ENCODE measurements around the gene ITGA1. TPM values are rescaled to one million over a fixed set of nuclear protein-coding genes. Genes with fewer than 3 reads are reported as not detected.

ITGA1 gene
- total RNA-seq, 1 experiment from 2014 or later, result 4.0 TPM

GRCh38 chr5:52809884-52810283 is 22.2 kb downstream of the ITGA1 start:
- Histone ChIP-seq H3K27ac (peak overlapping the region; percentile 72), H3K36me3 (ENCODE audit: low read depth) (peaks cover 11% of the 10 kb centered on the region), H3K79me2 (ENCODE audit: low read depth) (peaks cover 23% of the 10 kb centered on the region), H3F3A (ENCODE audit: insufficient read depth, low read depth) (peaks cover 30% of the 10 kb centered on the region; the same call in 1 of the 2 replicates), H2AFZ (peak overlapping the region; percentile 36; the same call in 1 of the 2 replicates), H3K4me2 (peak overlapping the region; percentile 55), H3K9me2 (ENCODE audit: insufficient read depth) (no peaks in the 10 kb centered on the region), H3K4me3 (0 out of 2 replicates have a peak overlapping the region, but pooled peaks have one; percentile 11), H3K4me1 (replicated peaks; ENCODE audit: insufficient read depth) (peaks cover 53% of the 10 kb centered on the region), H4K20me1 (ENCODE audit: insufficient read depth) (no peaks in the 10 kb centered on the region), H3K27me3 (ENCODE audit: insufficient read depth, low read depth) (no peaks in the 10 kb centered on the region), H3K9me3 (ENCODE audit: insufficient read depth, low read depth) (no peaks in the 10 kb centered on the region)
- intact Hi-C loops (cut with micrococcal nuclease; ENCODE audit: unreplicated experiment), result no loop called here
- CTCF ChIA-PET, result no interaction called here
- BruUV-seq (replicated peaks), result no TSS peak
- POLR2A ChIA-PET (ENCODE audit: unreplicated experiment), result interaction anchor here (0.6 kb wide), 1 partner anchor 221 kb away, joined by 4 read pairs; no protein-coding TSS in a partner anchor
- TF ChIP-seq, protein P1, sequence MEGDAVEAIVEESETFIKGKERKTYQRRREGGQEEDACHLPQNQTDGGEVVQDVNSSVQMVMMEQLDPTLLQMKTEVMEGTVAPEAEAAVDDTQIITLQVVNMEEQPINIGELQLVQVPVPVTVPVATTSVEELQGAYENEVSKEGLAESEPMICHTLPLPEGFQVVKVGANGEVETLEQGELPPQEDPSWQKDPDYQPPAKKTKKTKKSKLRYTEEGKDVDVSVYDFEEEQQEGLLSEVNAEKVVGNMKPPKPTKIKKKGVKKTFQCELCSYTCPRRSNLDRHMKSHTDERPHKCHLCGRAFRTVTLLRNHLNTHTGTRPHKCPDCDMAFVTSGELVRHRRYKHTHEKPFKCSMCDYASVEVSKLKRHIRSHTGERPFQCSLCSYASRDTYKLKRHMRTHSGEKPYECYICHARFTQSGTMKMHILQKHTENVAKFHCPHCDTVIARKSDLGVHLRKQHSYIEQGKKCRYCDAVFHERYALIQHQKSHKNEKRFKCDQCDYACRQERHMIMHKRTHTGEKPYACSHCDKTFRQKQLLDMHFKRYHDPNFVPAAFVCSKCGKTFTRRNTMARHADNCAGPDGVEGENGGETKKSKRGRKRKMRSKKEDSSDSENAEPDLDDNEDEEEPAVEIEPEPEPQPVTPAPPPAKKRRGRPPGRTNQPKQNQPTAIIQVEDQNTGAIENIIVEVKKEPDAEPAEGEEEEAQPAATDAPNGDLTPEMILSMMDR (conservative IDR thresholded peaks at IDR 0.05), result no peak
- TF ChIP-seq EZH2 (IDR thresholded peaks at IDR 0.05; ENCODE audit: low read depth), result no peak
- DNase-seq, result peak in 1 of 2 experiments; percentile 78

DNA sequence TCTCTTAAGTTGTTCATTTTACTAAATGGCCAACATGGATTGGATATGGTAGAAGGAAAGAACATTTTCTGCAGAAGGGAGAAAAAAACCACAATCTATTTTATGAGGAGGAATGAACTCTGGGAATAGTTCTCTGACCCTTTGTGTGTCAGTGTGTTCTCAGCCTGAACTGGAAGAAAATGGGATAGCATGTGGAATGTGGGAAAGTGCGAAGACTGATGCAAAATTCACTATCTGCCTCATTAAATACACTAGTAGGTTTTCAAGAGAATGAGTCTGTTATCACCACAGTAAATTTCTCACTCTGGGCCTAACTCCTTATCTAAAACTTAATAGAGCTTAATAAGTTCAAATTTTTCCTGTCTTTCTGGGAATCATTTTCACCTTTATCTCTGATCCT is 22.7 kb downstream of the ITGA1 start:
- H3F3A ChIP-seq (ENCODE audit: insufficient read depth, low read depth), result peaks cover 30% of the 10 kb centered on the region; the same call in 1 of the 2 replicates
- peaks cover 18% of the 10 kb centered on the region for H3K79me2 ChIP-seq (ENCODE audit: low read depth)
- no peaks in the 10 kb centered on the region for H3K9me3 ChIP-seq (ENCODE audit: insufficient read depth, low read depth)
- CTCF ChIA-PET, result no interaction called here
- DNase-seq, result no peak
- no peaks in the 10 kb centered on the region for H3K27me3 ChIP-seq (ENCODE audit: insufficient read depth, low read depth)
- no peak overlapping the region for H2AFZ ChIP-seq
- POLR2A ChIA-PET (ENCODE audit: unreplicated experiment), result interaction anchor here (0.6 kb wide), 2 partner anchors 30 to 220 kb away, joined by 3 to 4 read pairs; no protein-coding TSS in a partner anchor
- H3K27ac ChIP-seq, result peak overlapping the region; percentile 72
- peak overlapping the region; percentile 11; the same call in 1 of the 2 replicates for H3K4me3 ChIP-seq
- intact Hi-C loops (cut with micrococcal nuclease; ENCODE audit: unreplicated experiment), result no loop called here
- H3K9me2 ChIP-seq (ENCODE audit: insufficient read depth), result no peaks in the 10 kb centered on the region
- H3K4me1 ChIP-seq (replicated peaks; ENCODE audit: insufficient read depth), result peaks cover 50% of the 10 kb centered on the region
- no peak for TF ChIP-seq EZH2 (IDR thresholded peaks at IDR 0.05; ENCODE audit: low read depth)
- TF ChIP-seq, protein P1 (conservative IDR thresholded peaks at IDR 0.05), result no peak
- no TSS peak for BruUV-seq (replicated peaks)
- peaks cover 7% of the 10 kb centered on the region for H3K36me3 ChIP-seq (ENCODE audit: low read depth)
- H4K20me1 ChIP-seq (ENCODE audit: insufficient read depth), result no peaks in the 10 kb centered on the region
- H3K4me2 ChIP-seq, result peak overlapping the region; percentile 55

DNA sequence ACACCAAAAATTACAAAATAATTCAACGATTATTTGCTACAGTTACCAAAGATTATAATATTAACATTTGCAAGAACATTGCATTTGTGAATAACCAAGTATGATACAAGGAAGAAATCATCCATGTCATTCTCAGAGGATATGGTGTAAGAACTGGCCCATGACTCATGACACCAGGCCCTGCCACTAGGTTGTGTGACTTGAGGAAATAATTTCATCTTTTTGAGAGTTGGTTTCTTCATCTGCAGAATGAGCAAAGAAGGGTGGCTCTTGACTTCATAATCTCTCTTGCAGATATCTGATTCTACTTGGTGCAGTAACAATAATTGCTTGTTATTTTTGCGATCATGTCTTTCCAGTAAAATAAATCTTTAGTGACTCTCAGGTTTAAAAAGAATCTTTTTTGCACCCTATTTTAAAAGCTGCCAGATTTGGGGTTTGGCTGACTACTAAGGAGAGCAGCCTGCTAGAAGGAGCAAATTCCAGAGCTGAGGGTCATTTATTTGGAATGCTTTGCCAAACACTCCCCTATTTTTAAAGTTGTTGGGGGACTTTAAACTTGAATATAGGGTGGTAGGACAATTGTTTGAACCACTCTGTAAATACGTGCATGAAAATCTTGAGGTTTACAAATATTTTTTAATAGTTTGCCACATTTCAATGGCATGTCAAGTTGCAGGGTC is 23.5 kb downstream of the ITGA1 start:
- 0 out of 2 replicates have a peak, but pooled peaks cover under 1% of the 10 kb centered on the region for H3K36me3 ChIP-seq (ENCODE audit: low read depth)
- H2AFZ ChIP-seq, result no peak overlapping the region
- POLR2A ChIA-PET (ENCODE audit: unreplicated experiment), result interaction anchor here (0.6 kb wide), 1 partner anchor 31 kb away, joined by 3 read pairs; no protein-coding TSS in a partner anchor
- BruUV-seq (replicated peaks), result no TSS peak
- H3K4me2 ChIP-seq, result peak overlapping the region; percentile 55
- no peak overlapping the region for H3K4me3 ChIP-seq
- peaks cover 10% of the 10 kb centered on the region for H3K79me2 ChIP-seq (ENCODE audit: low read depth)
- CTCF ChIA-PET, result no interaction called here
- peak; percentile 28 to 87 for DNase-seq
- intact Hi-C loops (cut with micrococcal nuclease; ENCODE audit: unreplicated experiment), result loop anchor here (1.0 kb wide), 1 partner anchor 12 kb away; no protein-coding TSS in a partner anchor
- H4K20me1 ChIP-seq (ENCODE audit: insufficient read depth), result no peaks in the 10 kb centered on the region
- no peaks in the 10 kb centered on the region for H3K9me2 ChIP-seq (ENCODE audit: insufficient read depth)
- H3K27ac ChIP-seq, result peak overlapping the region; percentile 72
- peaks cover 30% of the 10 kb centered on the region; the same call in 1 of the 2 replicates for H3F3A ChIP-seq (ENCODE audit: insufficient read depth, low read depth)
- H3K27me3 ChIP-seq (ENCODE audit: insufficient read depth, low read depth), result no peaks in the 10 kb centered on the region
- no peaks in the 10 kb centered on the region for H3K9me3 ChIP-seq (ENCODE audit: insufficient read depth, low read depth)
- H3K4me1 ChIP-seq (replicated peaks; ENCODE audit: insufficient read depth), result peaks cover 50% of the 10 kb centered on the region
- TF ChIP-seq EZH2 (IDR thresholded peaks at IDR 0.05; ENCODE audit: low read depth), result no peak
- TF ChIP-seq, protein P1 (conservative IDR thresholded peaks at IDR 0.05), result no peak
